HG03039 (cell line): ENCODE data around the gene CGB1.
"Not testable (repeated sequence)": the region's sequence is repeated elsewhere in the genome, so short reads cannot be mapped to it uniquely, and the experiment has no call there.

Experiments
- ATAC-seq: cut with Tn5 transposase; IDR thresholded peaks from one replicate; pipeline ENCODE4 v1.9.1; 2021; ENCODE audit warnings: mild to moderate bottlenecking, moderate library complexity; ENCODE audit not compliant: unreplicated experiment

Gene CGB1

GRCh38 chr19:49024233-49024632, 12.5 kb downstream of the CGB1 start, which contains the start of gene CGB3:
Gene CGB3 (minus strand): TSS chr19:49024333. CDS start chr19:49023971, 362 bp downstream.
- ATAC-seq, result not testable (repeated sequence)

DNA sequence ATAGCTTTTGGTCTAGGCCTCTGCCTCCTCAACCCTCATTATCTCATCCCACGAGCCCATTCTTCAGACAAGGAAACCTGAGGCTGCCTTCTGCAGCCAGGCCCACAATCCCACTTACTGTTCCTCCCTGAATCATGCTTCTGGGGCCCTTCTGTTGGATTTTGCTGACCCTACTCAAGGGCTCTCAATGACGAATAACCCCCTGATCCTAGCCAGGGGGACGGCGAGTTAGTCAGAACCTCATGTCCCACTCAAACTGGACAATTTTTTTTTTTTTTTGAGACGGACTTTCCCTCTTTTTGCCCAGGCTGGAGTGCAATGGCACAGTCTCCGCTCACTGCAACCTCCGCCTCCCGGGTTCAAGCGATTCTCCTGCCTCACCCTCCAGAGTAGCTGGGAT, 14.6 kb downstream of the CGB1 start:
- no peak for ATAC-seq

DNA sequence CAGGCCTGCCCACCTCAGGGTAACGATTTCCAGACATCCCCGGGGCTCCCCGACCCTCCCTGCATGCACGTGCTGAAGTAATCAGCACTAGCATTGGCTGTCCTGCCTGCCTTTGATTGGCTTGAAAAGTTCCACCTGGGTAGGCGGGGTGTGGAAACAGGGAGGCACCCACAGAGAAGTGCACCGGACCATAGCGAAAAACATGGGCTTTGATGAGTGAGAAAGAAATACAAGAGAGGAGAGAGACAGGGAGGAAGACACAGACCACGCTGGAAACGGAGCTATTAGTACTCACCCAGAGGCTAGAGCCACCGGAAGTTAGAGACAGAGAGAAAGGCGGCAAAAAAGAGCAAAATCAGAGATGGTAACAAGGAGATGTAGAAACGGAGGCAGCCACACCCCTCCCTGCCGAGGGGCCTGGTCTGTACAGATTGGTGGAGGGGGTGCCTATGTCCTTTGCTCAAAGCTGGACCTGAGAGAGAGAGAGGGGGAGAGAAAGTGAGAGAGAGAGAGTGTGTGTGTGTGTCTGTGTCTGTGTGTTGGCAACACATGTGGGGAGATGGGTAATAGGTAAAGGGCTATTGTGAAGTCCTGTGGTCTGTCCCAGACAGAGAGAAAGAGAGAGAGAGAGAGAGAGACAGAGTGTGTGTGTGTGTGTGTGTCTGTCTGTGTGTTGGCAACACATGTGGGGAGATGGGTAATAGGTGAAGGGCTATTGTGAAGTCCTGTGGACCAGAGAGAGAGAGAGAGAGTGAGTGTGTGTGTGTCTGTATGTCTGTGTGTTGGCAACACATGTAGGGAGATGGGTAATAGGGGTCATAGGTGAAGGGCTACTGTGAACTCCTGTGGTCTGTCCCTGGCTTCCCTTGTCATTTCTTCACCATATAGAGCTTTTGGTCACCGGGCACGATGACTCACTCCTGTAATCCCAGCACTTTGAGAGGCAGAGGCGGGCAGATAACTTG, 15.5 kb downstream of the CGB1 start:
- ATAC-seq, result no peak

- ATAC-seq, result no peak
These were observed 16.4 kb downstream of the CGB1 start for GRCh38 chr19:49020342-49020741.

DNA sequence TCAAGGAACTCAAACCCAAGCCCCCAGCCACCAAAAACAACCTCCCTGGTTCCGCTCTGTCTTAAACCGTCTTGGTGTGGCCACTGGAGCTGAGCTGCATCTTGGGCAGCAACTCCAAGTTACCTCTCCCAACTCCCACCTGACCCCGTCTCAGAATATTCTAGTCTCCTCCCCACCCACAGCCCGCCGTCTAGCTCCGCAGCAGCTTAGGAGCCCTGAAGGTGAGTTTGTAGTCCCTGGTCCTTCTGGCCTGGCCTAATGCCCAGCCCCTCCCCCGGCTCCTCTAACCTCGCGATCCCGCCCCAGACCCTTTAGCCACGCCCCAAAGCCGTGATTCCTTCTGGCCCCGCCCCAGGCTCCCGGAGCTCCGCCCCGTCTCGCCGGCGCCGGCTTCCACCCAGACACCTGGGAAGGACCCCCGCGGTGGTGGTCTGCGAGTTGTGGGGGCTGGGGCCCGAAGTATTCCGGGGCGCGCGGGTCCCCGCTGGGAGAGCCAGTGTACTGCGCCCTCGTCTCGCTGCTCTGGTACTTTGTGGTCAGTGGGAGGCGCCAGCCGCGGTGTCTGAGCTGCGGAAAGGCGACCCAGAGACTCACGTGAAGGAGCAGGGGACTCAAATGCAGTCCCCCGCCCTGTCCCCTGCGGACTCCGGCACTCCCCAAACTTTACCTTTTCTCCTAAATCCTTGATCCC, 17.3 kb downstream of the CGB1 start:
- no peak for ATAC-seq

GRCh38 chr19:49018388-49019241, 18.1 kb downstream of the CGB1 start:
- not testable (repeated sequence) for ATAC-seq

- no peak for ATAC-seq
These were observed 18.9 kb downstream of the CGB1 start for GRCh38 chr19:49017666-49018351.

GRCh38 chr19:49017041-49017665, 19.5 kb downstream of the CGB1 start, which contains the start of gene LHB:
Gene LHB (minus strand): TSS chr19:49017091. CDS start chr19:49017081, 10 bp downstream.
- no peak for ATAC-seq

- ATAC-seq, result no peak
These were observed 20.4 kb downstream of the CGB1 start for GRCh38 chr19:49016067-49016839.

GRCh38 chr19:49014870-49015255, 21.8 kb downstream of the CGB1 start:
- no peak for ATAC-seq

DNA sequence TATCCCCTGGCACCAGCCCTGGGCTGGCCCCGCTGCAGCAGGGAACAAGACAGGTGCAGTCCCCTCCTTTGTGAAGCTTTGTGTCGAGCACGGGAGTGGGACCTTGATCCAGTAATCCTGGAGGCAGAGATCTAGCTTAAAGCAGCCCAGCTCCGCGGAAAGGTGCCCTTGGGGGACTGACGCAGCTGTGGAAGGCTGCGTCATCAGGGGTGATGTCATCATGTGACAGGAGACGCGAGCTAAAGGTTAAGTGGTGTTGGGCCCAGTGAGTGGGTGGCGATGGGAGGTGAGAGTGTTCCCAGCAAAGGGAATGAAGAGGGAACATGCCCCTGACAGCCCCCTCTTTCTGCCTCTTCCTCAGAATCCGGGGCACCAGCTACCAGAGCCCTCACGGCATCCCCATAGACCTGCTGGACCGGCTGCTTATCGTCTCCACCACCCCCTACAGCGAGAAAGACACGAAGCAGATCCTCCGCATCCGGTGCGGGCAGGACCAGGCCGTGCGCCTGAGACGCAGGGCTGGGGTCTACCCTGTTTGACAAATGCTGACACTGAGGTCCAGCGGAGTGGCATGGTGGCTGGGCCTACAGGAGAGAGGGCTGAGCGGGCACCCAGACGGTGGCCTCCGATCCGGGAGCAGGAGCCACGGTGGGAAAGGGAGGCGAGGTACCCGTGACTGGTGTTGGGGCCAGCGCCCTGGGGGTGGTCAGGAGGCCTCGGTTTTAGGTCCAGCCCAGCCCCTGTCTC, 22.4 kb downstream of the CGB1 start:
- no peak for ATAC-seq

- no peak for ATAC-seq
These were observed 25.5 kb downstream of the CGB1 start for GRCh38 chr19:49011194-49011593.

- ATAC-seq, result no peak
These were observed 26.2 kb downstream of the CGB1 start for GRCh38 chr19:49010453-49010852.

DNA sequence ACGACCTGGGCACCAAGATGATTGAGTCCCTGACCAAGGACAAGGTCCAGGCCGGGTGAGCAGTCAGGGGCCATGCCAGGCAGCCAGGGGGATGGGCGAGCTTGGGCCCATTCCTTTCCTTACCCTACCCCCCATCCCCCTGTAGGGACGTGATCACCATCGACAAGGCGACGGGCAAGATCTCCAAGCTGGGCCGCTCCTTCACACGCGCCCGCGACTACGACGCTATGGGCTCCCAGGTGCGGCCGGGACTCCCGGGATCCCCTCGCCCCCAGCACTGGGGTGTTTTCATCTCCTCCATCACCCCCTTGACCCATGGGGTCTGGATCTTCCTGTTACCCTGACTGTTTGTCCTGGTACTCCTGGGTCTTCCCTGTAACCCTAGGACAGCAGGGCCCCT, 26.9 kb downstream of the CGB1 start:
- ATAC-seq, result no peak

DNA sequence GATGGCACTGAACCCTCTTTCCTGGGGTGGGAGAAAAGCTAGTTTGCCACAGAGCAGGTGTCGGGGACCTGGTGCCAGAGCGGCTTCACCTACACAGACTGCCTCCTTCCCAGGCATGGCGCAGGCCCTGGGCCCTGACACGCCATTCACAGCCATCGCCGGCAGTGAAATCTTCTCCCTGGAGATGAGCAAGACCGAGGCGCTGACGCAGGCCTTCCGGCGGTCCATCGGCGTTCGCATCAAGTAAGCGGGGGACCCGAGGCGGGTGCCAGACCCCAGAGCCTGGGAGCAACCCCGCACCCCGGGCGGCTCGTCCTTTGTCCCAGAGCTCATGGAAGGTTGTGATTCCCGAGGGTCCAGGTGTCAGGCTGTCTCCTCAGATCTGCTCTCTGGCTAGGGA, 29.8 kb downstream of the CGB1 start:
- ATAC-seq, result no peak

DNA sequence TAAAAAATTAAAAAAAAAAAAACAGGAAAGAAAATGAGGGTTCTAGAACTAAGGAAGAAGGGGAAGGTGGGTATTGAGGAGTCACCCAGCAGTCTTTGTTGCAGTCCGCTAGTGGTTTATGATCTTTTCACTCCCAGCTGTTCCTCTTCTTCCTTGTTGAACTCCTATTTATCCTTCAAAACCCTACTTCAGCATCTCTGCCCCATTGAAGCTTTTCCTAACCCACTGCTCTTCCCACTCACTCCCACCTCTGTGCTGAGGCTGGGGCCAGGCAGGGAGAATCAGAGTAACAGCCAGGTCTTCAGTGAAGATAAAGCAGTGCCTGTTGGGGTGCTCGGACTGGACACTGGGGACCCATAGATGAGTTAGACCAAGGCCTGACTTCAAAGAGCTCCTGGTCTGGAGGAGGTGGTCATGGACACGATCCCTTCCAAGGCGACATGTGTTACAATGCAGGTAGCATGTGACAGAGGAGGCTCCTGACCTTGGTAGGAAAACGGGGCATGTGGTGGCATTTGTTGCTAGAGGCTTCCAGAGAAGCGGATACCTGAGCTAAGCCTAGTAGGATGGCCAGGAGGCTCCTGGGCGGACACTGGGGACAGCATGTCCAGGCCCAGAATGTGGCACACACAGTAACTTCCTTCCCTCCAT, 31.6 kb downstream of the CGB1 start:
- ATAC-seq, result no peak

- no peak for ATAC-seq
These were observed 32.6 kb downstream of the CGB1 start for GRCh38 chr19:49004133-49004532.
